GM18517 (cell line): ENCODE data around the gene DGAT2.
"Not testable (repeated sequence)": the region's sequence is repeated elsewhere in the genome, so short reads cannot be mapped to it uniquely, and the experiment has no call there.

Source experiments
- ATAC-seq: cut with Tn5 transposase; IDR thresholded peaks from one replicate; pipeline ENCODE4 v1.9.1; 2021; ENCODE audit warnings: mild to moderate bottlenecking, moderate library complexity; ENCODE audit not compliant: unreplicated experiment

Gene DGAT2

DNA sequence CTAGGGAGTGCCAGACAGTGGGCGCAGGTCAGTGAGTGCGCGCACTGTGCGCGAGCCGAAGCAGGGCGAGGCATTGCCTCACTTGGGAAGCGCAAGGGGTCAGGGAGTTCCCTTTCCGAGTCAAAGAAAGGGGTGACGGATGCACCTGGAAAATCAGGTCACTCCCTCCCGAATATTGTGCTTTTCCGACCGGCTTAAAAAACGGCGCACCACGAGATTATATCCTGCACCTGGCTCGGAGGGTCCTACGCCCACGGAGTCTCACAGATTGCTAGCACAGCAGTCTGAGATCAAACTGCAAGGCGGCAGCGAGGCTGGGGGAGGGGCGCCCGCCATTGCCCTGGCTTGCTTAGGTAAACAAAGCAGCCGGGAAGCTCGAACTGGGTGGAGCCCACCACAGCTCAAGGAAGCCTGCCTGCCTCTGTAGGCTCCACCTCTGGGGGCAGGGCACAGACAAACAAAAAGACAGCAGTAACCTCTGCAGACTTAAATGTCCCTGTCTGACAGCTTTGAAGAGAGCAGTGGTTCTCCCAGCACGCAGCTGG is 19.8 kb upstream of the DGAT2 start:
- not testable (repeated sequence) for ATAC-seq

GRCh38 chr11:75754933-75755332 is 13.6 kb upstream of the DGAT2 start:
- not testable (repeated sequence) for ATAC-seq

- ATAC-seq: no peak
These were observed 10.9 kb upstream of the DGAT2 start for GRCh38 chr11:75757651-75758050.

DNA sequence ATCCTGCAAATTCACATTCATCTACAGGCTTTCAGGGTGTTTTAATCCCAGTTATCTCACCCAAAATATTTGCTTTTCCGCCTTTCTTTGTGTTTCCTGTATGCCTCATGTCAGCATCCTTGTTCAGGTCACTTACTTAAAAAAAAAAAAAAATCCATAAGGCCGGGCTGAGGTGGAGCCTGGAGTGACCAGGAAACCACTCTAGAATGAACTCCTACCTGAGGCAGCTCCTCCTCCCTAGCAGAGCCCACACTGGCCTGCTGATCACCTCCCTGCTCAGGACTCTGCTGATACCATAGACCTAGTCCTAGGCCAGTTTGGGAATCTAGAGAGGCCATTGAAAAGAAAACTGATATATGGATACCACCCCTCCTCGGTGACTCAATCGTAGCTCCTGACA is 8.7 kb upstream of the DGAT2 start:
- ATAC-seq: no peak

DNA sequence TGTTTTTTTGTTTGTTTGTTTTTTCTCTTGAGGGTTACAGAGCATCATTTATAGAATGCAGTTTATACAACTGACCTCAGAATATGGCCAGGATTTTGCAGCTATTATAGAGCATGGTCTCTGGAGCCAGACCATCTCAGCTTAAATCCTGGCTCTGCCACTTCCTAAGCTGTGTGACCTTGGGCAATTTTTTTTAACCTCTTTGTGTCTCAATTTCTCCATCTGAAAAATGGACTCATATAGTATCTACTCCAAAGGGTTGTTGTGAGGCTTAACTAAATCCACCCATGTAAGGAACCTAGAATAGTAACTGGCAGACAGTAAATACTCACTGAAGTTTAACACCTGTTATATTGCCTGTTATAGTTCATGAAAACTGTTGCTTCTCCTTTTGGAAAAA is 8.3 kb upstream of the DGAT2 start:
- no peak for ATAC-seq

DNA sequence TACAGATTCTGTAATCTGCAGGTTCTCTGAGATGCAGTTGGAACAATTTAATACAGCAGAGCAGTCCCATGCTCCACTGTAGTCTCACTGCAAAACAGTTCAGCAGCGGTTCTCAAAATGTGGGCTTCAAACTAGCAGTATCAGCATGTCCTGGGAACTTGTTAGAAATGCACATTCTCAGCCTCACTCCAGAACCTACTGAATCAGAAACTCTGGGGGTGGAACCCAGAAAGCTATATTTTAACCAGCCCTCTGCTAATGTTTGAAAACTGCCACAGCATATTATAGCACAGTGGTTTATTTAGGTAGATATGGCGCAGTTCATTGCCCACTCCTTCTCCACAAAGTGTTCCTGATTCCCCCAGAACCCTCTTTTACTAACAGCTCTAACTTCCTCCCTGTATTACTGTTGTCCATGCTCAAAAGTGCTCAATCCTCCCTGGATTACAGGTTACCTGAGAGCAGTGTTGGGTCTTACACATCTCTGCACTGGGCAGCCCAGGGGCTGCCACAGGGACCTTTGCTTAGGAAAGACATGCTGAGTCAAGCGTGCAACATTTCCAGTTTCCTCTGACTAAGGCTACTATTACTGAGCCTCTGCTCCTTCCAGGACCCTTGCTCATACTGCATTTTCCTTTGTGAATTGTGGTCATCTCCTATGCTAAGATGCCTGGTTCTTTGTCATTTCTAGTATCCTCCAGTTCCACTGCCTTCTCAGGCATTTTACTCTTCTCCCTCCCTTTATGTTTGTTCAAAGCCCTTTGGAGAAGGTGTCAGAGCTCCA is 7.7 kb upstream of the DGAT2 start:
- no peak for ATAC-seq

- no peak for ATAC-seq
These were observed 6.4 kb upstream of the DGAT2 start for GRCh38 chr11:75762158-75762557.

DNA sequence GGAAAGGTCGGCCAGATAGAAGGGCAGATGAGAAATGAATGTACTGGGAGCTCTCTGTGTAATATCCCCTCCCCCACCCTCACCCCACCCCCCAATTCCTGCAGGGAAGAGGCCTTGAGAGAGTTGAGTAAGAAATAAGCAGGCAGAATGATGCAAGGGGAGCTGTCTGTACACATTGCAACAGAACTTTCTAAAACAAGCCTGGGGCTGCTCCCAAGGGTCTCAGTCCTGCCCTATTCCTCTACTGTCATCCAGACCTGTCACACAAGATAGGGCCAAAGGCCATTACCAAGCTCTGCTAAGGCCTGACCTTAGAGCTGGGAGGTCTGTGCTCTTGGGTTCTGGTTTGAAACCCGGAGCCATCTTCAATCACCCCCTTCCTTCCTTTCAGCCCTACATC is 5.7 kb upstream of the DGAT2 start:
- ATAC-seq: no peak

DNA sequence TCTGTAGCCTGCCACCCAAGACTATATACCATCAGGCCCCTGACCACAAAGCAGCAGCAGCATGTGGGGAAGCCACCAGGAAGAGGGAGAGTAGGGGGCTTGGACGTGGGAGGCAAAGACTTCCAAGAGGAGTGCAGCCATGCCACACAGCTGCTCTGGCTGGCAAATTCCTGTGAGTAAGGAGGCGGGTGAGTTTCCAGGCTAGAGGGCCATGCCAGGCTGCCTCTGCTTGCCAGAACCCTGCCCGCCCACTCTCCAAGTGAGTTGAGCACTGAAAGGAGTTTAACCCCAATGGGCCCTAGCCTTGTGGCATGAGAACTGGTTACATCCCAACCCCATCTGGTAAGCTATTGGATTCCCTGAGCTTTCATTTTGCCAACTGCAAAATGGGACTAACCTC is 4.7 kb upstream of the DGAT2 start:
- no peak for ATAC-seq

DNA sequence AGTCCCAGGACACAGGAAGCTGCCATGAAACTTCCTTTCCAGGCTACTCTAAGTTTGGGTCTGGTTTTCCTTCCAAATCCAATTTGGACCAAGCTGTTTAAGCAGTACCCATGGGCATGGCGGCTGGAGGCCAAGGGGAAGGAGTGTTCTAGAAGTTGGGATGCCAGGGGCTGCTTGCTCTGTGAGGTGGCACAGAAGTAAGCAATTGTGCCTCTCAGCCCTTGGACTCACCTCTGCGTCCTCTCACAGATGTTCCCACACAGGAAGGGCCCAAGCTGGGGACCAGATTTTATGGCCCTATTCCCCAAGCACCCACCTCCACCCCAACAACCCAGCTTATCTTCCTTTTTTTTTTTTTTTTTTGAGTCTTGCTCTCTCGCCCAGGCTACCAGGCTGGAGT is 3.5 kb upstream of the DGAT2 start:
- ATAC-seq: no peak

DNA sequence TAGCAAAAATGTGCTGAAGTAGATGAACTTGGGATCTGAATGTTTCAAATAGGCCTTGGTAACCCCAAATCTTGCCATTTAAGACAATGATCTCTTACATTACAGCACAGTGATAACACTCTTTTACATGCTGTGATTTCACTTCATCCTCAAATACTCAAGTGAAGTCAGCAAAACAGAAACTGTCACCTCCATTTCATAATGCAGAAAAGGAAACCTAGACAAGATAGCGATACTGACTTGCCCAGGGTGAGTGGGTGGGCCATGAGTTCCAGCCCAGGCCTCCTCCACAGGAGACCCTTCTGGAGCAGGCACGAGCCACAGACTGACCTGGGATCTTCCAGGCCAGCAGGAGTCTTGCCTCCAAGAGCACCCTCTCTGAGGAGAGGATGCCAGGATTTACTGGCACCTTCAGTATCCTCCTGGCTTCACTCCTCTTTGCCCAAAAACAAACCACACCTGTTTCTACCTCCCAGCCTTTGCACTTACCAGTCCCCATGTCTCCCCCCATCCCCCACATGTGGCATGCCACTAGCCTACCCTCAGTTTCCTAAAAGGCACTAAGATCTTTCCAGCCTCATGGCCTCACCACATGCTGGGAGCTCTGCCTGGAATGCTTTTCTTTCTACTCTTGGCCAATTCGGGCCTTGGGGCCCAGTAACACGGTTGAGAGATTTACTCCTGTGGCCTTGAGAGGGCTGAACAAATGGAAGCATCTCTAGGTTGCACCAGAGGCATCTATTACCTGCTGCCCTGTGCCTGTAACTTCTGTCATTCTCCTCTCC is 1.9 kb upstream of the DGAT2 start:
- peak; percentile 37 for ATAC-seq

DNA sequence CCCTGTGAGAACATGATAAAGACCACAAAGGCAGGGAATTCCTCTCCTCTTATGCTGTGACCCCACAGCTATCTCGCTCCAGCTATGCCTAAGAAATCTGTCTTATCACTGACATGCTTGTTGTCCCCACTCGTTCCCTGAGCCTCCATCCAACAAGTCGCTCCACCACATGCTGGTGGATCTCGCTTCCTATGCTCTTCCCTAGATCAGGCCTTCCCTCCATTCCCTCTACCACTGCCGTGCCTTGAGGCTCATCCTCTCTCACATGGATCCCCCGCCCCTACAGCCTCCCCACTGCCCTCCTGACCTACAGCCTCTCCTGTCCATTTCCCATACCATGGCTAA is 1.4 kb upstream of the DGAT2 start:
- no peak for ATAC-seq

DNA sequence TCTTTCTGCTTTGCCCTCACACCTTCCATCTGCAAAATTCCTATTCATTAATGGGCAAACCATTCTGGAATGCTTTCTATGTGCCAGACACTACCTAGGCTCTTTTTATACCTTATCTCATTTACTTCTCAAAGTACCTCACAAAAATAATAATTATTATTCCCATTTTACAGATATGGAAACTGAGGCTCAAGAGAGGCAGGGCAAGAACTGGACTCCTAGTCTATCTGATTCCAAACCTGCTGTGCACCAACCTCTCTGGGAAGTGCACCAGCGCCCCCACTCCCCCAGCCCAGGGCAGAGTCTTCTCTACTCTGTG is 826 bp upstream of the DGAT2 start:
- ATAC-seq: no peak

- ATAC-seq: no peak
These were observed 562 bp downstream of the DGAT2 start for GRCh38 chr11:75768909-75769771.

DNA sequence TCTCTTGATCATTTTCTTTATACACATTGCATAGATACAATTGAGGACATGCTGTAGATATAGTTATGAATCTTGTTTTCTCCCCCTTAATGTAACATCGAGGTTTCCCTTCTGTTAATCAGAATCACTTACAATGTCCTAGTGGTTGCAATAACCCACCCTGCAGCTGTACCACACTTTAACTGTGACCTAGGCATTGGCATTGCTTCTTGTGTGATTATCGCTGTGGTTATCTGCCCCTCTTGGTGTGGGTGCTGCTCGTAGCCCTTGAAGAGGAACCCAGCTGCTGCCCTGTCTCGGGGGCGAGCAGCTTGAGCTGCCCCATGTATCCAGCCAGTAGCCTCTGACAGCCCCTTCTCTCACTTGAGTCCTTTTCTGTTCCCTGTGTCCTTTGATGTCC is 1.5 kb downstream of the DGAT2 start:
- no peak for ATAC-seq

GRCh38 chr11:75771646-75772410 is 3.2 kb downstream of the DGAT2 start:
- ATAC-seq: no peak

DNA sequence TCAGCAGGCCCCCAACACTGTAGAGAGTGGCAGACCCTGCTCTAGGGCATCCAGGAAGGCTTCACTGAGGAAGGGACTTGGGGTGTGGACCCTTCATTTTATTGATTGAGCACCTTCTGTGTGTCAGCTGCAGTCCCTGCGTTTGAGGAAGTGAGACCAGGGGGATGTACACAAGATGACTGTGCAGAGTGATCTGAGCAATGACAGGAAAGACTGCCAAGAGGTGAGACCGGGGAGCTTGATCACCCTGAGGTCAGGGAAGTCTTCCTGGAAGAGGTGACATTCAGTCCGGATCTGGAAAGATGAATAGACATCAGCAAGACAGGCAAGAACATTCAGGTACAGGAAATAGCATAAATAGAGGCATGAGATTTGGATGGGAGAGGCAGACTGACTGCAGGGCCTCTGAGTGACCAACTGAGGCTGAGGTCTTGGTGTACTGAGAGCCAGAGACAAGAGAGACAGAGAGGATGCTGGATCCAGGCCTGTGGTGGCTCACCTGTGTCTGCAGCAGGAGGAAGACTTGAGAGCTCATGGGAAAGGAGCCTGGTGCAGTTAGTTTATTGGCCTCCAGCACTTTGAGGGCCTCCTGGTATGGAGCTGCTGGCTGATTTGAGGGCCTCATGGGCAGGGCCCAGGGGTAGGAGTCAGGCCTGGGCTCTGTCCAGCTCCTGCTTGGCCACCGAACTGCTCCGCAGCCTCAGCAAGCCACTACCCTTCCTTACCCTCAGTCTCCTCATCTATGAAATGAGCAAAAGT is 5.2 kb downstream of the DGAT2 start:
- peak; percentile 81 for ATAC-seq

DNA sequence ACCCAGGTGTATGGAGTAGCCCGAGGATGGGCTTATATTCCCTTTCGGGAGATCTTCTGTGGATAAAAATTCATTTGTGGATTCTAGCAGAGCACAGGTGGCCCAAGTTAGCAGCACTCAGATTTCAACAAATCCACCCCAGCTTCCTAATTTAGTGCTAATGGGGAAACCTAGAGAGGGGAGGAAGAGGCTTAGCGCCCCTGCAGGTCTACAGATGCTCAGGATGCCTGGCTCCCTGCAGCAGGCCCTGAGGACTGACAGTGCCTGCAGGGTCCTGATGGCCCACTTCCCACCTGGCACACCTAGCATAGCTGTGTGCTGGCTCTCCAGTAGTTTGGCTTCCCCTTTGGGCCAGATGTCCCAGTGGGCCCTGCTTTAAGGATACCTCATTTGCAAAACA is 6.5 kb downstream of the DGAT2 start:
- ATAC-seq: no peak

- ATAC-seq: no peak
These were observed 8.0 kb downstream of the DGAT2 start for GRCh38 chr11:75776546-75776945.
